H1 (cell line): ENCODE data around the gene DDX31. TPM values are rescaled to one million over a fixed set of nuclear protein-coding genes. Genes with fewer than 3 reads are reported as not detected.

Experiments used
- CTCF ChIA-PET: fragments of 300-600 bp; sonication (Branson Sonifier 250); formaldehyde crosslinking; loops from one replicate; lab custom pipeline; 2021; ENCODE audit not compliant: partially characterized antibody; lab: Charles Lee
- POLR2A ChIA-PET: fragments of 300-600 bp; sonication (Branson Sonifier 250); formaldehyde crosslinking; loops from one replicate; lab custom pipeline; 2021; ENCODE audit warnings: inconsistent platforms; ENCODE audit not compliant: partially characterized antibody; lab: Charles Lee
- DNase-seq, 2 experiments: peaks; one replicate each; pipeline versions ENCODE4 v3.0.0 to v3.0.0-alpha.2; 2010 to 2022; ENCODE audit warnings: low spot score in 2 of 2, low read depth in 1 of 2, mixed read lengths in 1 of 2
- FAIRE-seq: peaks from 2 replicates; lab custom pipeline; 2011; peaks lifted over from hg19 to GRCh38; lab: Jason Lieb, UNC
- H2AFZ ChIP-seq: 2 replicates; pipeline ENCODE4 v1.8.1; 2012; ENCODE audit warnings: low read length, inconsistent platforms
- H2AK5ac ChIP-seq: 2 replicates; pipeline ENCODE4 v1.6.1; 2013; ENCODE audit warnings: low read depth, low read length
- H2BK120ac ChIP-seq: replicated peaks from 2 replicates; pipeline ENCODE3; 2013; ENCODE audit warnings: low read depth, low read length, inconsistent platforms
- H2BK12ac ChIP-seq: 2 replicates; pipeline ENCODE4 v1.6.1; 2013; ENCODE audit warnings: low read depth, low read length
- H2BK15ac ChIP-seq: 2 replicates; pipeline ENCODE4 v1.6.1; 2013; ENCODE audit warnings: low read length
- H2BK20ac ChIP-seq: 2 replicates; pipeline ENCODE4 v1.6.1; 2013; ENCODE audit warnings: low read length
- H2BK5ac ChIP-seq: 2 replicates; pipeline ENCODE4 v1.6.1; 2013; ENCODE audit warnings: low read depth, low read length
- H3K14ac ChIP-seq: 2 replicates; pipeline ENCODE4 v1.6.1; 2013; ENCODE audit warnings: inconsistent platforms; ENCODE audit not compliant: insufficient read length
- H3K18ac ChIP-seq: 2 replicates; pipeline ENCODE4 v1.6.1; 2013; ENCODE audit warnings: low read length; ENCODE audit errors: extremely low read depth
- H3K23ac ChIP-seq: 2 replicates; pipeline ENCODE4 v1.6.1; 2013; ENCODE audit warnings: inconsistent platforms; ENCODE audit not compliant: insufficient read length
- H3K23me2 ChIP-seq: 2 replicates; pipeline ENCODE4 v1.6.1; 2013; ENCODE audit warnings: low read depth, low read length
- H3K27ac ChIP-seq: 2 replicates; pipeline ENCODE4 v1.6.1; 2011; ENCODE audit warnings: low read depth, low read length, inconsistent platforms
- H3K27me3 ChIP-seq, 4 experiments: replicated peaks in 1 of 4; 1 replicate in 1 of 4; 2 replicates in 3 of 4; pipeline versions ENCODE4 v1.6.1 to v1.8.1; 2011 to 2013; ENCODE audit warnings: low read length in 3 of 4, mild to moderate bottlenecking in 3 of 4, inconsistent platforms in 2 of 4, mixed read lengths in 2 of 4, moderate library complexity in 1 of 4; ENCODE audit not compliant: control insufficient read depth in 3 of 4, insufficient read depth in 3 of 4; ENCODE audit errors: extremely low read depth in 1 of 4
- H3K36me3 ChIP-seq, 4 experiments: 2 replicates each; pipeline versions ENCODE4 v1.6.1 to v1.8.1; 2011 to 2013; ENCODE audit warnings: mild to moderate bottlenecking in 4 of 4, low read length in 3 of 4, moderate library complexity in 2 of 4, control low read depth in 1 of 4, inconsistent platforms in 1 of 4; ENCODE audit not compliant: insufficient read depth in 4 of 4, control insufficient read depth in 2 of 4
- H3K4ac ChIP-seq: replicated peaks from 2 replicates; pipeline ENCODE3; 2013; ENCODE audit warnings: low read length, low read depth, mixed read lengths, inconsistent platforms; ENCODE audit not compliant: insufficient read length
- H3K4me1 ChIP-seq, 4 experiments: replicated peaks in 1 of 4; 1 replicate in 1 of 4; 2 replicates in 3 of 4; pipeline versions ENCODE4 v1.6.1 to v1.8.1; 2011 to 2013; ENCODE audit warnings: low read length in 3 of 4, inconsistent platforms in 2 of 4, mixed read lengths in 1 of 4; ENCODE audit not compliant: insufficient read depth in 4 of 4, control insufficient read depth in 3 of 4
- H3K4me2 ChIP-seq, 2 experiments: 2 replicates each; pipeline versions ENCODE4 v1.6.1 to v1.8.1; 2011 to 2013; ENCODE audit warnings: low read depth in 2 of 2, low read length in 2 of 2, control low read depth in 1 of 2, inconsistent platforms in 1 of 2, mild to moderate bottlenecking in 1 of 2; ENCODE audit not compliant: insufficient read depth in 1 of 2
- H3K4me3 ChIP-seq, 4 experiments: fragments of 200-600, 300-600 bp in 1 of 4; sonication (generic), shearing (Covaris generic), sonication (Bioruptor Twin) in 1 of 4; 2 replicates each; pipeline versions ENCODE4 v1.5.1 to v1.8.1; 2011 to 2016; ENCODE audit warnings: low read length in 4 of 4, low read depth in 3 of 4, control low read depth in 2 of 4, inconsistent platforms in 2 of 4, mild to moderate bottlenecking in 2 of 4, mixed read lengths in 1 of 4, moderate library complexity in 1 of 4; ENCODE audit not compliant: insufficient read depth in 2 of 4; ENCODE audit errors: extremely low read depth in 1 of 4
- H3K56ac ChIP-seq: replicated peaks from 2 replicates; pipeline ENCODE3; 2013; ENCODE audit warnings: low read depth, mild to moderate bottlenecking, mixed read lengths, low read length, inconsistent platforms; ENCODE audit not compliant: insufficient read length
- H3K79me1 ChIP-seq: 2 replicates; pipeline ENCODE4 v1.6.1; 2013; ENCODE audit warnings: low read depth, low read length, control low read depth
- H3K79me2 ChIP-seq, 2 experiments: 2 replicates each; pipeline versions ENCODE4 v1.6.1 to v1.8.1; 2012 to 2013; ENCODE audit warnings: low read length in 2 of 2, mild to moderate bottlenecking in 2 of 2, inconsistent platforms in 1 of 2; ENCODE audit not compliant: insufficient read depth in 2 of 2, control insufficient read depth in 1 of 2
- H3K9ac ChIP-seq, 4 experiments: replicated peaks in 1 of 4; 1 replicate in 1 of 4; 2 replicates in 3 of 4; pipeline versions ENCODE4 v1.6.1 to v1.8.1; 2011 to 2013; ENCODE audit warnings: low read depth in 3 of 4, low read length in 3 of 4, control low read depth in 2 of 4, mild to moderate bottlenecking in 2 of 4, moderate library complexity in 2 of 4, inconsistent platforms in 1 of 4; ENCODE audit errors: extremely low read depth in 1 of 4
- H3K9me3 ChIP-seq, 2 experiments: 2 replicates each; pipeline versions ENCODE4 v1.6.1 to v1.8.1; 2012 to 2013; ENCODE audit warnings: mild to moderate bottlenecking in 2 of 2, moderate library complexity in 2 of 2, control low read depth in 1 of 2, inconsistent platforms in 1 of 2, low read depth in 1 of 2, low read length in 1 of 2, mixed read lengths in 1 of 2; ENCODE audit not compliant: insufficient read depth in 2 of 2
- H4K20me1 ChIP-seq, 2 experiments: replicated peaks in 1 of 2; 2 replicates each; pipeline versions ENCODE3 to v1.8.1; 2011 to 2013; ENCODE audit warnings: inconsistent platforms in 2 of 2, low read length in 2 of 2, mild to moderate bottlenecking in 1 of 2; ENCODE audit not compliant: insufficient read depth in 2 of 2, control insufficient read depth in 1 of 2
- H4K5ac ChIP-seq: 2 replicates; pipeline ENCODE4 v1.6.1; 2013; ENCODE audit warnings: low read length, low read depth, mixed read lengths, inconsistent platforms; ENCODE audit not compliant: insufficient read length
- H4K8ac ChIP-seq: 2 replicates; pipeline ENCODE4 v1.8.0; 2013; ENCODE audit warnings: mild to moderate bottlenecking, moderate library complexity, low read length, inconsistent platforms; ENCODE audit not compliant: insufficient read depth; ENCODE audit errors: extremely low read depth
- H4K91ac ChIP-seq: replicated peaks from 2 replicates; pipeline ENCODE3; 2013; ENCODE audit warnings: low read length, mixed read lengths, inconsistent platforms; ENCODE audit not compliant: insufficient read length
- ATF3 ChIP-seq: IDR thresholded peaks from 2 replicates; pipeline ENCODE4 v1.6.1; 2011; ENCODE audit warnings: low read depth, mild to moderate bottlenecking, low read length; ENCODE audit not compliant: insufficient read depth
- EGR1 ChIP-seq: IDR thresholded peaks from 2 replicates; pipeline ENCODE4 v1.6.1; 2011; ENCODE audit warnings: low read depth, low read length, borderline replicate concordance
- HDAC2 ChIP-seq, 2 experiments: fragments of 300-600 bp in 1 of 2; sonication (generic) in 1 of 2; IDR thresholded peaks; 2 replicates each; pipeline ENCODE4 v1.6.1; 2011 to 2012; ENCODE audit warnings: low read depth in 2 of 2, low read length in 2 of 2, mild to moderate bottlenecking in 2 of 2, moderate library complexity in 2 of 2, borderline replicate concordance in 1 of 2, inconsistent platforms in 1 of 2
- PHF8 ChIP-seq: fragments of 200-600 bp; sonication (generic); conservative IDR thresholded peaks from 2 replicates; pipeline ENCODE4 v1.7.1; 2012; ENCODE audit warnings: low read depth, mild to moderate bottlenecking, inconsistent platforms, low read length, moderate library complexity
- POLR2AphosphoS5 ChIP-seq: IDR thresholded peaks from 2 replicates; pipeline ENCODE4 v1.6.1; 2011; ENCODE audit warnings: low read depth, low read length
- RAD21 ChIP-seq, 2 experiments: IDR thresholded peaks in 1 of 2; conservative IDR thresholded peaks in 1 of 2; 2 replicates each; pipeline ENCODE4 v1.6.1; 2011; ENCODE audit warnings: low read depth in 2 of 2, low read length in 2 of 2, improper control_type of control experiment in 1 of 2, inconsistent platforms in 1 of 2, mild to moderate bottlenecking in 1 of 2, moderate library complexity in 1 of 2
- SP1 ChIP-seq: IDR thresholded peaks from 2 replicates; pipeline ENCODE4 v1.6.1; 2011; ENCODE audit warnings: low read depth, low read length
- SP2 ChIP-seq: IDR thresholded peaks from 2 replicates; pipeline ENCODE4 v1.6.1; 2012; ENCODE audit warnings: mild to moderate bottlenecking, low read length, inconsistent platforms
- SUZ12 ChIP-seq: fragments of 200-600 bp; sonication (generic); IDR thresholded peaks from 2 replicates; pipeline ENCODE4 v1.6.1; 2012; ENCODE audit warnings: mild to moderate bottlenecking, inconsistent platforms, low read length, moderate library complexity, mixed read lengths
- WGBS, 2 experiments: shearing (Covaris generic) in 1 of 2; methylation state at CpG; one replicate each; pipeline versions ENCODE4 v1.1.6 to v1.1.7; 2013 to 2015; ENCODE audit warnings: low lambda C conversion rate in 2 of 2, mixed read lengths in 2 of 2, inconsistent platforms in 1 of 2, low coverage in 1 of 2, missing lambda C conversion rate in 1 of 2; ENCODE audit not compliant: insufficient replicate concordance in 2 of 2, insufficient coverage in 1 of 2, insufficient read length in 1 of 2; ENCODE audit errors: extremely low coverage in 1 of 2, missing lambda C conversion rate in 1 of 2; 5-methylcytosine and 5-hydroxymethylcytosine counted together
- polyA plus RNA-seq, 7 experiments: library from polyadenylated mRNA; depleted of rRNA in 3 of 7; stranded (reverse) in 5 of 7; unstranded in 2 of 7; fragments of >200 nt in 5 of 7; fragments of 200-250 nt in 2 of 7; gene quantifications; 1 replicate in 5 of 7; 2 replicates in 1 of 7; 4 replicates in 1 of 7; pipeline versions ENCODE4 v1.2.1 to v1.2.3, GENCODE V29; 2011 to 2013; ENCODE audit warnings: missing spikeins in 2 of 7, mixed read lengths in 2 of 7
- total RNA-seq: library from RNA; stranded (reverse); fragmentation: NEBNext Ultra II Directional; extraction: Animal tissue kit (Norgen Biotek cat#: 25700); gene quantifications from 2 replicates; pipeline ENCODE4 v1.2.1, GENCODE V29; 2021

The DDX31 gene
- total and polyA plus RNA-seq, 2 of the 8 experiments (the other 6 are each of a cell fraction or from before 2014, with no cell fraction given) = 9.5 to 23.7 TPM

DNA sequence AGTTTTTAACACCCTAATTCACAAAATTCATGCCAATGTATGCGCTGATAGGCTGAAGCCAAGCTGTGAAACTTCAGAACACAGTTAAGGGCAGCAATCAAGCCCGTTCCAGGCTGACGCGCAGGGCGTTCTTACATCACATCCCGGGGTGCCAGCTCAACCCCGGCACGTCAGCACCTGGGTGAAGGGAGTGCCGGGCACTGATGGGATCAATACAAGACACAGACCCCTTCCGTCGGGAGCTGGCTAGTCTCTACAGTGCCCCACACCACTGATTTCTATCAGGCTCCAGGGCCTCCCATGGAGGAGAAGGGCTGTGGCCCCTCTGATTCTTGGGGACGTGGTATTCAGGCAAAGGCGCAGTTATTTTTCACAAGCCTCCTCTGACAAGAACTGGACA is 75.4 kb downstream of the DDX31 start:
- Histone ChIP-seq H3K79me1 (no peaks in the 10 kb centered on the region), H3K9me3 (no peaks in the 10 kb centered on the region), H4K5ac (no peak overlapping the region), H2BK20ac (no peak overlapping the region), H3K4me2 (no peak overlapping the region), H3K23ac (no peak overlapping the region), H4K91ac (no peak overlapping the region), H2BK15ac (no peak overlapping the region), H3K4me1 (peaks cover 3 to 24% (median 15%) of the 10 kb centered on the region in 4 experiments), H3K23me2 (peaks cover 15% of the 10 kb centered on the region; the same call in 1 of the 2 replicates), H3K79me2 (no peaks in the 10 kb centered on the region), H2BK5ac (no peak overlapping the region), H4K8ac (no peak overlapping the region), H3K18ac (no peak overlapping the region), H3K14ac (no peak overlapping the region), H3K56ac (no peak overlapping the region), H3K27ac (no peak overlapping the region), H2AK5ac (no peak overlapping the region), H3K4me3 (no peak overlapping the region), H3K27me3 (peaks cover 6 to 16% (median 13%) of the 10 kb centered on the region in 4 experiments), H2BK12ac (no peak overlapping the region), H4K20me1 (peaks cover 0 to 7% of the 10 kb centered on the region in 2 experiments), H2AFZ (no peak overlapping the region), H3K36me3 (peaks cover 0 to 4% (median 0%) of the 10 kb centered on the region in 4 experiments; a peak in 2 of 8 replicates), H2BK120ac (no peak overlapping the region), H3K9ac (no peak overlapping the region), H3K4ac (no peak overlapping the region)
- 90% methylated on average over 13 of the region's 13 CpGs; no CpG with 5 or more reads in 1 of the 2 experiments for WGBS, 2 experiments
- FAIRE-seq (no peak), DNase-seq (no peak)
- TF ChIP-seq PHF8 = no peak
- no peak for TF ChIP-seq SP1
- TF ChIP-seq POLR2AphosphoS5 = no peak
- no peak for TF ChIP-seq ATF3
- no peak for TF ChIP-seq SUZ12
- no peak for TF ChIP-seq EGR1
- no peak for TF ChIP-seq RAD21 (IDR thresholded peaks at IDR 0.05 in 1 of 2, conservative IDR thresholded peaks at IDR 0.05 in 1 of 2; ENCODE audit: low read depth in 2 of 2, low read length in 2 of 2)
- no peak for TF ChIP-seq SP2
- TF ChIP-seq HDAC2 (IDR thresholded peaks at IDR 0.05; ENCODE audit: borderline replicate concordance in 1 of 2, low read depth in 2 of 2, low read length in 2 of 2) = no peak
- POLR2A ChIA-PET = interaction anchor here (0.6 kb wide), 1 partner anchor 75 kb away, joined by 3 read pairs; the partner anchor contains the start of genes DDX31 and GTF3C4
- CTCF ChIA-PET = interaction anchor here (0.6 to 1.2 kb wide), 3 partner anchors 8 to 56 kb away, joined by 3 read pairs; no protein-coding TSS in a partner anchor
